Stimulated activated CD8-positive, alpha-beta memory T cell treated with anti-CD3 and anti-CD28 coated beads, Interleukin-7, amount 100 ng/mL, for 4 hours (primary cell): ENCODE measurements around the gene MCFD2.
A peak's percentile ranks its signal among the peaks of the same experiment; 100 is the strongest.

ENCODE experiments used
- DNase-seq, 2 donors: peaks; one replicate each; pipeline ENCODE4 v3.0.0-alpha.2; 2020; ENCODE audit warnings: low read depth in 2 of 2

MCFD2 gene

GRCh38 chr2:46915281-46915810 is at the start of gene MCFD2:
MCFD2 (minus strand) TSS chr2:46915806; CDS start chr2:46909171, 6,635 bp downstream.
- DNase-seq, result no peak

DNA sequence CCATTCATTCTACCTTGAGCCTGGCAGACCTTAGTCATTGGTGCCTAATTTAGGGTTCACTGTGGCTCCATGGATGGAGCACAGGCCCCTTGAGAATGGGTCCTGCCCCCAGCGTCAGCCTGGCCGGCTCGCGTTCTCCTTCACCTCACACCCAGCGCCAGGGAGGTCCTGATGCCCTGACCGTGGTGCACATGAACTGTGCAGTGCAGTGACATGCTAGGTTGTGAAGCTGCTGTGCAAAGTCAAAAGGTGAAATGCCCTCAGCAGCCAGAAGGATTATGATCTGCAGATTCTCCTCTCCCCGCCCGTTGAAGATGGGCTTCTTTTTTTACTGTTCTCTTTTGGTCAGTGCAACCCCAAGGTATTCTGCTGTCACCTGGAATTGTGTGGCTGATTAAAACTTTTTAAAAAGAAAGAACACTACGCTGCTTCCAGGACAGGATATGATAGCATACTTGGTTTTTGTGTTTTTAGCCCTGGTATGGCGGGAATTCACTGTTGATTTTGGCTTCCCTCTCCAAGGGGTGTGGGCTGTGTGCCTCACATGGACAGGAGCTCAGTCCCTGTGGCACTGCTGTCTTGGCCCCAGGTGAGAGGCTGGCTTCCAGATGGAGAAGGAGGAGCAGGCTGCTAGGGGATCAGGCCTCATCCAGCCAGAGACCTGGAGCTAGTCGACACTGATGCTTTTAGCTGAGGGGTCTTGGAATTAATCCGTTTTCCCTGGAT is 49.4 kb upstream of the MCFD2 start:
- no peak for DNase-seq

DNA sequence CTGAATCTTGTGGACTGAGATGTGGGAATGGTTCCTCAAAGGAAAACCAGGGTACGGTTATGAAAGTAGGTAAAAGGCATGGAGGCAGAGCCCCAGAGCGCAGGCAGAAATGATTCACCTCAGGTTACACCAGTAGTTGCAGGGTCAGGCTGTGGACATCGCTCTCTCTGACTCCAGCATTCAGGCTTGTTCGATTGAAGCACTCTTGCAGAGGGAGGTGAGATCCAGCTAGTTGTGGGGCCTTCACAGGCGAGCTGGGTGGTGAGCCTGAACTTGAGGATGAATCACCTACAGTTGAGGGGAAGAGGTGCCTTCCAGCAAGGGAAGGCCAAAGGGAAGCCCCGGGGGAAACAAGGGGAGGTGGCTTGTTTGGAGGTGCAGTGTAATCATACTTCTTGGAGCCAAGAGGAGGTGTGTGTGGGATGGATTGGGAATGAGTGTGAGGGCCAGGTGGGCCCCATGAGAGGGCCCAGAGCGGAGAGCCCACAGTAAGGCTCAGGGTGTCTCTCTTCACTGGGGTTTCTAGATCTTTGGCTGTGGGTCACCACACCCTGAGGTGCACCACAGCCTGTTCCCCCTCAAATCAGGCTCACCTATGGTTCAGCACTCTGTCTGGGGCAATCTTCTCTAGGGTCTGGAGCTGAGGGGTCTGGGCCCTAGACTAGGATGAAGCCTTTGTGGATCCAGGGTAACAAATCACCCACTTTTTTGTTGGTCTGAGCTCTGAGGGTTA is 48.5 kb upstream of the MCFD2 start:
- no peak for DNase-seq

DNA sequence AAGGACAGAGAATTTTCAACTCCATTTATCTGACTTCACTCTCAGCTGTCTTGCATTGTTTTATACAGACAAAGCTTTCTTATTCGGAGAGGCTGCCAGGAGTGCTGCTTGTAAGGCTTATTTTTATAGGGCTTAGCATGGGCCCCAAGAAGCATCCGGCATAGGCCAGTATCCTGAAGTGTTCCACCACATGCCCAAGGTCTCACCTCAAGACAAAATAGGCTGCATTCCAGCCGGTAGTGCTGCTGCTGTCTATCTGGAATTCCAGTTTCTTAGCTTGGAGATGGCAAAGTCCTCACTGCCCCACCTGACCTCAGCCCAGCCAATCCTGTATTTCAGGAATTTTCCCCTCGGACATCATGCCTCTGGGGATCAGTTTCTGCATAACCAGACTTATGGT is 47.6 kb upstream of the MCFD2 start:
- DNase-seq, result no peak

GRCh38 chr2:46962751-46963150 is 47.1 kb upstream of the MCFD2 start:
- DNase-seq, result no peak

- DNase-seq, result no peak
Observed at GRCh38 chr2:46960618-46961017, 45.0 kb upstream of the MCFD2 start.

DNA sequence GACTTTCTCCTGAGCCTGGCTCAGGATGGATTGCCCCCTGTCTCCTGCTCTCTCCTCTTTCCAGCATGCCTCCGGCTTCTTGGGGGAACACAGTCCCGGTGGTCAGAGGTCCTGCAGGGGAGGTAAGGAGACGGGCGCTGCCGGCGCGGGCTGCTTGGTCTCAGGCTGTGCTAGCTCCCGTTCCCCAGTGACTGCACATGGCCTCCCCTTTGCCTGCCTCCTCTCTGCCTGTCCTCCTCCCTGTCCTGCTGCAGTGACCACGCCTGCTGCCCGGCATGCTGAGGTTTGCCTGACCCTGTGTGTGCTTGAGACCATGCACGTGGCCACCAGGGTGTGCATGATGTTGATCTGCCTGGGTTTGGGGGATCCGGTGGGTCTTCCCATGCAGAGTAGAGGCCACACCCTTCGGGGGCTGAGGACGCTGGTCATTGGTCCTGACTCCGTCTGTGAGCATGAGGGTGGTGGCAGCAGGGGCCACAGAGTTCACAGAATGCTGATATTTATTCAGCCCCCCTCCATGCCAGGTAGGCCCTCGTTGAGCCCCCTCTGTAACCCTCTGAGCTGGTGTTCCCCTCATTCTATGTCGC is 42.9 kb upstream of the MCFD2 start:
- no peak for DNase-seq

DNA sequence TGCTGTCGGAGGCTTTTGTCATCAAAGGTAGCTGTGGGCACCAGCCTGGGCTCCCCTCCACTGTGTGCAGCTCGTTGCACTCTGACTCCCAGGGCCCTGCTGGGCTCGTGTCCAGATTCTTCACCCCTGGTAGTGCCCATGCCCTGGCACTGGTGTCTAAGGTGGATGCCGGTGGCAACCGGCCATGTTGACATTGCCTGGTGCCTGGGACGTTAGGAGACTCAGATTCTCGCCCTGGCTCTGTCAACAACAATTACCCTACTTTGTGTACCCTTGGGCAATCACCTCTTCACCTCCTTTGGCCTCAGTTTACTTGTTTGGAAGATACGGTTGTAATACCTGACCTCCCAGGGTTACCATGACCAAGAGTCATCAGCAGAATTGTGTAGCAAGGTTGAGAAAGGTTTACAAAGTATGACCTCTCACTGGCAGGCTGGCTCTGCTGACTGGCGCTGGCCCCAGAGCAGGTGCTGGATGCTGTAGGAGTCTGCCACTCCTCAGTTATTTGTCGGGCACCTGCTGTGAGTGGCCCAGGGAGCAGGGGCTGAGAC is 41.5 kb upstream of the MCFD2 start:
- no peak for DNase-seq

GRCh38 chr2:46955764-46956163 is 40.2 kb upstream of the MCFD2 start:
- DNase-seq, result no peak

GRCh38 chr2:46954951-46955571 is 39.5 kb upstream of the MCFD2 start:
- DNase-seq, result no peak

DNA sequence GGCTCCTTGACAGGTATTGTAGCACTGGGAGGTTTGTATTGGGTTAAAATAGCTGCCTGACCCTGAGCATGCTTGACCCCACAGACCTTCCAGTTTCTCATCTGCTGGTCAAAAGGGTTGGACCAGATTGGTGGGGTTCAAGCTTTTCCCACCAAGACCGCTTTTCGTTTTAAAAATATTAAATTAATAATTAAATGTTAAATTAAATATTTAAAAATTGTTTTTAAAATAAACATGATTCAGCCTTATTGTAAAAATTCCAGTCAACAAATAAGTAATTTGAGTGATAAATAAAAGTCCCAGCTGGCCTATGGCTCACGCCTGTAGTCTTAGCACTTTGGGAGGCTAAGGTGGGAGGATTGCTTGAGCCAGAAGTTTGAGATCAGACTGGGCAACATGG is 36.6 kb upstream of the MCFD2 start:
- no peak for DNase-seq

DNA sequence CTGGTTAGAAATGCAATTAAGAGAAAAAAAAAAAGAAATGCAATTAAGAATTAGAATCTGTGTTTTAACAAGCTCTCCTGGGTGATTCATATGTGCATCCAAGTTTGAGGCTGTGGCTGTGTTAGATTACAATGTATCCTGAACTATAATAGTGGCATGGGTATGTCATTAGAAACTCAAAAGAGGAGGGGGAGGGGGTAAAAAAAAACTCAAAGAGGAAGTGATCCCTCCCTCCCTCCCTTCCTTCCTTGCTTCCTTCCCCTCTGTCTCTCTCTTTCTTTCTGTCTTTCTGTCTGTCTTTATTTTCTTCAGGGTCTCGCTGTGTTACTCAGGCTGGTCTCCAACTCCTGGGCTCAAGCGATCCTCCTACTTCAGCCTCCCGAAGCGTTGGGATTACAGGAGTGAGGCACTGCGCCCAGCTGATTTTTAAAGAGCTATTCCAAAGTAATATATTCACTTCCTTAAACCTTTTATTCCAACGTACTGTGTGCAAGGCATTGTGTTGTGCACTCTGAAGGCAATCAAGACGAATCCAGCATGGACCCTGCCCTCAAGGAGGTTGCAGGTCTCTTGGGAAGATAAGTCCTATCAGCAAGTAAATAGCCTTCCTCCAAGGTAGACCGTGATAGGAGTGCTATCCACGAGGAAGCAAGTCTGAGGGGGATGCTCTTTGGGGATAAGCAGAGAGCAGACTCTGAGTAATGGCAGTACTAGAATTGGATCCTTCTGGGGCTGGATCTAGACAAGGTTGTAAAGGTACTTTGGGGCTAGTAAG is 35.9 kb upstream of the MCFD2 start:
- no peak for DNase-seq

DNA sequence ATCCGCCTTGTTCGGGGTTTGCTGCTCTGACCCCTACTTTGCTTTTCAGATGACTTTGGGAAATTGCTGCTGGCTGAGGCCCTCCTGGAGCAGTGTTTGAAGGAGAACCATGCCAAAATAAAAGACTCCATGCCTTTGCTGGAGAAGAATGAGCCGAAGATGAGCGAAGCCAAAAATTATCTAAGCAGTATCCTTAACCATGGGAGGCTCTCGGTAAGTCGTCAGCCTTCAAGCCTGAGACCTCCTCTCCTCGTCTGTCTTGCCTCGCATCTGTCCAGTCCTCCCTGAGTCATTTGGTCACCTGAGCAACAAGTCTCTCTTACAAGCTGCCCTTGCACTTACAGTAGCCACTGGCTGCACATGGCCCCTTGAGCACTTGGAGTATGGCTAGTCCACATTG is 34.7 kb upstream of the MCFD2 start:
- DNase-seq, result no peak

DNA sequence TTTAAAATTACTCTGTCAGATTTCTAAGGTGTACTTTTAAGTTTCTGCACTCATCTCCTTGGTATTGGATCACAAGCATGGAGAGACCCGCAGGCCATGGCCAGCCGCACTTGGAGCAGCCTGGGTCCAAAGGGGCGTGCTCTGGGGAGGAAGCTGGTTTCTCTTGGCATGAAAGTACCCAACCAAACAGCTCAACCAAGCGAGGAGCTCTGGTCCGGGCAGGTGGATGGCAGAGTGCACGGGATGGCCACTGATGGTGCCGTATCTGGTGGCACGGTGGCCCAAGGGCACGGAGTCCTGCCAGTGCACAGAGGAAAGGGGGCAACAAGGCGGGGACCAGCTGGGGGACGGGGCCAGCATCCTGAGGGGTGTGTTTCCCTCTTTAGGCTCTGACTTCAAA is 32.2 kb upstream of the MCFD2 start:
- no peak for DNase-seq

- no peak for DNase-seq
Observed at GRCh38 chr2:46945671-46946070, 30.1 kb upstream of the MCFD2 start.

GRCh38 chr2:46943881-46944798 is 28.5 kb upstream of the MCFD2 start:
- peak; percentile 28 to 39 for DNase-seq

- DNase-seq, result no peak
Observed at GRCh38 chr2:46942891-46943626, 27.5 kb upstream of the MCFD2 start.

GRCh38 chr2:46942143-46942526 is 26.5 kb upstream of the MCFD2 start:
- DNase-seq, result peak; percentile 52

GRCh38 chr2:46939626-46940359 is 24.2 kb upstream of the MCFD2 start:
- DNase-seq, result no peak
